IPS-NIHi11 (cell line): Measurements from ENCODE around the gene GNAL.

Experiments
- DNase-seq: peaks from one replicate; pipeline ENCODE4 v3.0.0; 2012; ENCODE audit warnings: mixed read lengths, low spot score

The GNAL gene

DNA sequence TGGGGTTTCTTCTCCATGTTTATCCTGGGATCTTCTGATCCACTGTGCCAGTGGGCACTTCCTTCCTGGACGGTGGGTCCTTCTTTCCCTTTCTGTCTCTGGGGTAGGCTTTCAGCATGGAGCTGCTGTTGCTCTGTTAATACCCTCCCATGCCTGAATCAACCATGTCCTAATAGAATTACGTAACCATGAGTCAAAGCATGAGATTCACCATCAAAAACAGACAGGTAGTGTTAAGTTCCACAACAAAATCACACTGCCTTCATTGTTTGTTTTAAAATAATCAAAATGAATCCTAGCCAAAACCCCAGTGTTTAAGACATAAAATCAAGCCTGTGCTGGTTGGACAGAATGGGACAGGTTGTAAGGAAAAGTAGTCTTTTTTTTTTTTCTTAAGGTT is 37.5 kb downstream of the GNAL start:
- DNase-seq = no peak

DNA sequence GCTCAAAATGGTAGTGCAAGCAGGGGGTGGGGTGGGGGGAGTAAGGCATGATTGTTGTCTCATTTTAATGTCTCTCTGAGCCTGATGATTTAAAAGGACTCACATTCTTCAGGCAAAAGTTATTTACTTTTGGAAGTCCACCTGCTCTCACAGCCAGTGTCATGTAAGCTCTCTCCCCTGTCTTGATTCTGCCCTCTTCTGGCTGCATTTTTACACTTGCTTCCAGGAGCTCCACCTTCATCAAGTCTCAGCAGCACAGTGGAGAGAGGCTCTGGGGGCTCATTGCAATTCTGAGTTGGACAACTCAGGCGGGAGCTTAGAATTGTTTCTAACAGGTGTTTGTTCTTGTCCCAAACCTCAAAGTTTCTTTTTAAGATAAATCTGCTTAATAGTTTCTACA is 39.2 kb downstream of the GNAL start:
- DNase-seq = peak; percentile 63

DNA sequence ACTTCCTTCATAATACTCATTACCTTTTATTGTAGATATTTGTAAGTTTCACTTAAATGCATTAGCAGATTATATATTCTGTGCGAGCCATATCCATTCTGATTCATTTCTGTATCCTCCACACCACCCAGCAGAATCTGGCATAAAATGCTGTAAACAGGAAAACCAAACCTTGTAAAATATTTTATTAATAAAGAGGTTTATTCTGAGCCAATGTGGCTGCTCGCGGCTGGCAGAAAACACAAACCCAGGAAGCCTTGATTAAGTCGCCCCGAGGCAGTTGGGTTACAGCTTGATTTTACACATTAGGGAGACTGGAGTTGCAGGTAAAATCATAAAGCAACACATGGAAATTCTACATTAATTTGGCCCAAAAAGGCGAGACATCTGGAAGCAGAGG is 40.5 kb downstream of the GNAL start:
- DNase-seq = no peak

- peak; percentile 86 for DNase-seq
Measured at GRCh38 chr18:11733031-11733430, 44.0 kb downstream of the GNAL start.

DNA sequence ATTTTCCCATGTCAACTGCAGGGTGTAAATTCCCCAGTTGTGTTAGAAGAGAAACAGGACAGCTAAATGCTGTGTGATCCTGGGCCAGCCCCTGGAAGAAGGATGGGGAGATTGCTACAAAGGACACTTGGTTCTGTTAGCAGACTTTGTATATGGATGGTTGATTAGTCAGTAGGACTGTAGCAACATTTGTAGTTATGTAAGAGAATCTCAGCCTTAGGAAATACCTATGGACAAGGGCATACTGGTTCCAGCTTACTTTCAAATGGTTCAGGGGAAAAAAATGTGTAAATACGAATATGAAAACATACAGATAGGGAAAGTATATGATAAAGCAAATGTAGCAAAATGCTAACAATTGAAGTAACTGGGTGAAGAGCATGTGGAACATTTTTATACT is 47.6 kb downstream of the GNAL start:
- no peak for DNase-seq

- no peak for DNase-seq
Measured at GRCh38 chr18:11739893-11740292, 50.8 kb downstream of the GNAL start.

- no peak for DNase-seq
Measured at GRCh38 chr18:11740461-11740860, 51.4 kb downstream of the GNAL start.

GRCh38 chr18:11741505-11742145 is 52.6 kb downstream of the GNAL start:
- DNase-seq = peak; percentile 65

GRCh38 chr18:11745521-11745920 is 56.5 kb downstream of the GNAL start:
- DNase-seq = no peak

DNA sequence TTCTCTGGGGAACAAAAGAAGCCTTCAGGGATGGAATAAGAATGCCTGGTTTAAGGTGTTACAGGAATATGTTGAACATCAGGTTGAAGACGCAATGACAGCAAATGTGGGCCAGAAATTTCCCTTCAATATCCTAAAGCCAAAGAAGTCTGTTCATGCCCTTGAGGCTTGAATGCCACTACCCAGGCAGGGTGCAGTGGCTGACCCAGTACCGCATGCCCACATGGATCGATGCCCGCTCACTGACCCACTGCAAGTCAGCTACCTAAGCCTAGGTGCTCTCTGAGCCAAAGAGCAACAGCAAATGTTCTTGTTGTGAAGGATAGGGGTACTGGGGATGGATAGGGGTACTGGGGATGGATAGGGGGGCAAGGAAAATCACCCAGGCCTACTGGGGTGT is 58.2 kb downstream of the GNAL start:
- no peak for DNase-seq

DNA sequence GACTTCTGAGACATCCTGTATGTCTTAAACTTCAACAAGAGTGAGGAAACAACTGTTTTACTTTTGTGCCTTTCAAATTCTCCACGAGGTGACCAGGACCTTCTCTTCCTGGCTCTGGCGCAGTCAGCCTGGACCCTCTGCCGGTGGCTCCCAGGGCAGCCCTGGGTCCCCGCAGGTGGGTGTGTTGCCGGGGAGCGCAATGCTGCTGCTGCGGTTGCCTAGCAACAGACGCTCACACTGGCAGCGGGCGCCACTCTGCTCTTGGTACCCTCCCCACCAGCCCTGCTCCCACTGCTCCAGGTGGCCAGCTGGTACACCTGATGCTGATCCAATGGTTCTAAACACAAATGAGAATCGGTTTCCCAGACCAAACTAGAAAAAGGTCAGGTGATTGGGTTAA is 58.7 kb downstream of the GNAL start:
- peak; percentile 81 for DNase-seq

- no peak for DNase-seq
Measured at GRCh38 chr18:11749305-11749704, 60.2 kb downstream of the GNAL start.

DNA sequence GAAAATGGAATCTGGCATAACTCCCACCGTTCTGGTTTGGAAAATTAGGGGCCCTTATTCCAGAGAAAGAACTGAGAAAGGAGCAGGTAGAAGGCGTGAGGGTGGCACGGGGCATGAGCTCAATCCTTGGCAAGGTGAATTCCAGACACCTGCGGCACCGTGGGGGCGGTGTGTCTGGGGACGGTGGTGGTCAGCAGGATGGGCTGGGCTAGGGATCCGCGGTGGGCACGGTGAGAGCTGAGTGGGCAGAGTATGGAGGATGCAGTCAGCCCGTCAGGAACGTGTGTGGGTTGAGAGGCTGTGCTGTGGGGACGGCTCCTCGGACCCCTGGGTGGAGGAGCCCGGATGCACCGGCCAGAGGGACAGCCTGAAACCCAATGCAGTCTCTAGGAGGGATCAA is 61.1 kb downstream of the GNAL start:
- no peak for DNase-seq

DNA sequence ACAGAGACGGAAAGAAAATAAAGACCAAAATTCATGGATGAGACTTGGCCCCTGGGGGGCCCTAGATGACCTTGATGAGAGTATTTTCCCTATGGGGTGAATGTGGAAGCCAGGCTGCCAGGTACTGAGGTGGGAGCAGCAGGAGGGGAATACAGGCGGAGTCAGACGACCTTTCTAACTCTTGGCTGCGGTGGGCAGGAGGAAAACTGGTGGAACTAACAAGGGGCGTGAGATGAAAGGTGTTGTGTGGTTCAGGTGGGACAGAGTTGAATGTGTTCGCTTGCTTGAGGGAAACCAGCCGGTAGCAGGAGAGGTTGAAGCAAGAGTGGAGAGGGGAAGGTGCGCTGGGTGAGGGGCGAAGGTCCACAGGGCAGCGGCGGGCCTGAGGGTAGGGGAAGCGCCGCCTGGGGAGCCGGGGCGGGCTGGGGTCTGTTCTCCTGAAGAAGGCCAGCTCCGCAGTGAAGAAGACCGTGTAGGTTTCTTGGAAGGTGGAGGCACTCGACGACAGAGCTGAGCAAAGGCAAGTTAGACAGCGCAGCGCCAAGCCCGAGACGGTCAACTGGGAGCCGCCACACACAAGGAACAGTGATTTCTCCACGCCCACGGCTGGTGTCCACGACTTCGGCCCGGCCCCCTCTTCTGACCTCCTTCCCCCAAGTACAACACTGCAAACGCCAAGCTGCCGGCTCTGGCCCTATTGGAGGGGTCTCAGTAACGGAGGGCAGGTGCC is 61.7 kb downstream of the GNAL start:
- no peak for DNase-seq

GRCh38 chr18:11751341-11752115 is 62.5 kb downstream of the GNAL start:
- DNase-seq = peak; percentile 80

DNA sequence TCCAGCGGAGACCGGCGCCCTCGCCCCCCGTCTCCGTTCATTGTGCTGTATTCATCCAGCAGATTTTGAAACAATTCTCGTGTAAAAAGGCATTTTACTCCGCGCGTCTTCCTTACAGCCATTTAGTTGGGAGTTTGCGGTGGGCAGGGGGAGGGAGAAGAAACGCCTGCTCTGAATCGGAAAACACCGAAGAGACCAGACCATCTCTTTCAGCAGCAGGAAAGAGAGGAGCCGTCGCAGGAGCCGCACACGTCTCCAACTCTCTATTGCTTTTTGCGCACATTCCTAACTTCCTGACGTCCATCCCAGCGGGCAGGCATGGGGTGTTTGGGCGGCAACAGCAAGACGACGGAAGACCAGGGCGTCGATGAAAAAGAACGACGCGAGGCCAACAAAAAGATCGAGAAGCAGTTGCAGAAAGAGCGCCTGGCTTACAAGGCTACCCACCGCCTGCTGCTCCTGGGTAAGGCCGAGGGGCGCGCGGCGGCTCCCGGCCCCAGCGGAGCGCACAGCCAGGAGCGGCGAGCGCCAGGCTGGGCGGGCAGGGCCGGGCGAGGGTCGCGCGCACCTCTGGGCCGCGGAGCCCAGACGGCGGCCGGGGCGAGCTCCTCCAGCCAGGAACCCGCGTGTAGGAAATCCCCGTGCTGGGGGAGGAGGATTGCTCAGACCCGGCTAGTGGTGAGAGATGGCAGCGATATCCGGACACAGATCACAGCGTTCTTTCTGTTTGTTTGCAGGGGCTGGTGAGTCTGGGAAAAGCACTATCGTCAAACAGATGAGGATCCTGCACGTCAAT is 63.2 kb downstream of the GNAL start:
- DNase-seq = peak; percentile 73

DNA sequence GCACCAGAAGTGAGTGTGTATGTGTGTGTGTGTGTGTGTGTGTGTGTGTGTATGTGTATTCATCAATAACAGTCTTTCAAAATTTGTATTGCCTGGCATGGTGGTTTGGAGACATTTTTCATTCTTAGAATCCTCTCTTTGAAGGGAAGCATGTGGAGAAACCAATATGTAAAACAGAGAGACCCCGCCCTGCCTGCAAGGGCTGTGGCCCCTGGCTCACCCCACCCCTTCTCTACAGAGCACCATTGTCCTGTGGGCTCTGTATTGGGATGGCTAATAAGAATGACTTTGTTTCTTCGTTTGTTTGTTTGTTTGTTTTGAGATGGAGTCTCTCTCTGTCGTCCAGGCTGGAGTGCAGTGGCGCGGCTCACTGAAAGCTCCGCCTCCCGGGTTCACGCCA is 65.9 kb downstream of the GNAL start:
- DNase-seq = no peak

DNA sequence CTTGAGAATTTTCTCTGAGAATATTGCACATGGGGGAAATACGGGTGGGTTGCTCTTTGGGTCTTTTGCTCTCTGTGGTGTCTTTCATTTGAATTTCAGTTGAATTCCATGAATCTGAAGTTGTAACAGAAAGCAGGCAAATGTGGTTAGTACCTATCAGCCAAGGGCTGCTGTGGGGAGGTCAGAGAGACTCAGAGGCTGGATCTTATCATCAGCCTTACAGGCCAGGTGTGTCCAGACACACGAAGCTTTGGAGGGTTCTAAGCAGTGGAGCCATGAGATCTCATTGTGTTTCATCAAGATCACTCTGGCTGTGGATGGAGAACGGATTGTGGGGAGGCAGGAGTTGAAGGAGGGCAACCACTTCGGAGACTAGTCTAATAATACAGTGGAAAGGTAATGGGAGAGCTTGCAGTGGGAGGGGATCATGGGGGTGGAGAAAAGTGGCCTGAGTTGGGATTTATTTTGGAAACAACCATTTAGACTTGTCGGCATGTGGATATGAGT is 68.1 kb downstream of the GNAL start:
- no peak for DNase-seq

DNA sequence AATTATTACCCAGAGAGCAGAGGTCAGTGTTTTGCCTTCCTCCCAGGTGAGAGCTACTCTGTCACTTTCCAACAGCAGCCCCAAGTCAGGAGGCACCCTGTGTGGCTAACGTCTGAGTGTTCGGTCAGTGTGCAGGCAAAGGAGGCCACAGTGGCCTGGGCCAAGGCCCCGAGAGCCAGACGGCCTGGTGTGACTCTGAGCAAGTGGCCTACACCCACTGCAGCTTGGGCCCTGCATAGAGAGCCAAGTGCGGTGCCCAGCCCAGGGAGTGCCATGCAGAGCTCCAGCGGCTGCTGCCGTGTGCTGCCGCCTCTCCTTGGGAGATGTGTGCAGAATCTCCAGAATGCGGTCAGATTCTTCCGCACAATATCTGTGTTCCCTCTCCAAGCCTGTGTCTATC is 70.4 kb downstream of the GNAL start:
- DNase-seq = no peak

DNA sequence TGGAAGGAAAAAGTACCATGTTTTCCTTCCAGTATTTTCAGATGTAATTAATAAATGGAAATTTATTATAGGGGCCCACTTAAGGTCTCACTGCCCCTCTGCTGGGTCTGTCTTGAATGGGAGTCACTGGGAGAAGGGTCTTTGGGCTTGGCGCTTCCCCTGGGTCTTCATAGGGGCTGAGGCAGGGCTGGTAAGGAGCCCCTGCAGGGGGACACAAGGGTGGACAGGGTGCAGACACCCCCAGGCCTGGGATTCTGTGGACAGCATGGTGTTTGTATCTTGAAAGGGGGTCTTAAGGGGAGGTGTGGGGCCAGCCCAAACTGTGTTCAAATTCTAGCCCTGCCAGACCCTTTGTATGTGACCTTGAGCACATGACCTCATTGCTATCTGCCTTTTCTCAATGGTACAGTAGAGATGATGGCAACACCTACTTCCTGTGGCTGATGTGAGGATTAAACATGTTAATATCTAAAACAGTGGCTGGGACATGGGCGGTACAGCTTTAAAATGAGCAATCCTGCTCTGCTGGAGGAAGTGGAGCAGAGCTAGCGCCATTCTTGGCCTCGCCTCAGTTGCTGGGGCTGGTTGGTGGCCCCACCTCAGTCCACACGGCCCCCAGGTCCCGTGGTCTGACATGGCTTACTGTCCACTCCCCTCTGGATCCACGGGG is 71.6 kb downstream of the GNAL start:
- DNase-seq = no peak

DNA sequence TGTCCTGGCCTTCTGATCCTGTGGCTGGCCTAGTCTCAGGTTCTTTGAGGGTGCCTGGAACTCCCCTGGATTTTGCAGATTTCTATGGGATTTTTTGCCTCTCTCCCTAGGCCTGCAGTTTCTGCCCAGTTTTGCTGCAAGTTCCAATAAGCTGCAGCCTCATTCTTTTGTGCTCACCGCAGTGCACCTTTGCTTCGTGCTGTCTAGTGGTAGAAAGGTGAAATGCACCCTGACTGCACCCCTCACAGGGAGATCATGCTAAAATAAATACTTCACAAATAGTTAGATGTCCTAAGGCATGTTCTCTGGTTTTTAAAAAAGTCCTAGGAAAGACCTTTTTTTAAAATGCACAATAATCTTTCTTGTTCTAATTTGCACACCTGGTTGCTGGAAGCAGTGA is 72.5 kb downstream of the GNAL start:
- DNase-seq = peak; percentile 54

GRCh38 chr18:11762429-11762828 is 73.4 kb downstream of the GNAL start:
- DNase-seq = no peak
